Measurements from ENCODE around the gene BICDL2. TPM values are rescaled to one million over a fixed set of nuclear protein-coding genes. Genes with fewer than 3 reads are reported as not detected.
A peak's percentile ranks its signal among the peaks of the same experiment; 100 is the strongest.

BICDL2 gene
- total RNA-seq, 1 donor: under 0.01 TPM

GRCh38 chr16:2987833-2988232 lies 48.9 kb downstream of the BICDL2 start:
- no peak for DNase-seq (ENCODE audit: low read depth)
- TF ChIP-seq, protein P1, sequence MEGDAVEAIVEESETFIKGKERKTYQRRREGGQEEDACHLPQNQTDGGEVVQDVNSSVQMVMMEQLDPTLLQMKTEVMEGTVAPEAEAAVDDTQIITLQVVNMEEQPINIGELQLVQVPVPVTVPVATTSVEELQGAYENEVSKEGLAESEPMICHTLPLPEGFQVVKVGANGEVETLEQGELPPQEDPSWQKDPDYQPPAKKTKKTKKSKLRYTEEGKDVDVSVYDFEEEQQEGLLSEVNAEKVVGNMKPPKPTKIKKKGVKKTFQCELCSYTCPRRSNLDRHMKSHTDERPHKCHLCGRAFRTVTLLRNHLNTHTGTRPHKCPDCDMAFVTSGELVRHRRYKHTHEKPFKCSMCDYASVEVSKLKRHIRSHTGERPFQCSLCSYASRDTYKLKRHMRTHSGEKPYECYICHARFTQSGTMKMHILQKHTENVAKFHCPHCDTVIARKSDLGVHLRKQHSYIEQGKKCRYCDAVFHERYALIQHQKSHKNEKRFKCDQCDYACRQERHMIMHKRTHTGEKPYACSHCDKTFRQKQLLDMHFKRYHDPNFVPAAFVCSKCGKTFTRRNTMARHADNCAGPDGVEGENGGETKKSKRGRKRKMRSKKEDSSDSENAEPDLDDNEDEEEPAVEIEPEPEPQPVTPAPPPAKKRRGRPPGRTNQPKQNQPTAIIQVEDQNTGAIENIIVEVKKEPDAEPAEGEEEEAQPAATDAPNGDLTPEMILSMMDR (IDR thresholded peaks at IDR 0.05; ENCODE audit: insufficient read depth, low read depth, low read length): no peak
- no peak overlapping the region for H3K4me3 ChIP-seq (ENCODE audit: low read depth, low read length)

DNA sequence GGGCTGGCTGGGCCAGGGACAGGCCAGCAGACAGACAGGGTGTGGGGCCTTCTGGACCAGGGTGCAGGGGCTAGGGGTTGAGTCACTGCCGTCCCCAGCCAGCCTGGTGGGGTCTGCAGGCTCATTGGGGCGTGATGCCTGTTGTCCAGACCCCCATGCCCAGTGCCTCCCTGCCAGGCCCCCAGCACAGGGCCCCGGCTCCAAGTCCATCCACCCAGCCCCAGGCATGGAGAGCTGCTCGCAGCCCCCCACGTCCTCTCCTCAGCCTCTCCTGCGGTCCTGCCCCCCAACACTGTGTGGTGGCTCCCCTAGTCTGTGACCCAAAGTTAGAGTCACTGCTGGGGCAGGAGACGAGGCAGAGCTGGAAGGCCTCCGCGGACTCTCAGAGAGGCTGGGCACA lies 49.5 kb downstream of the BICDL2 start:
- TF ChIP-seq, protein P1 (IDR thresholded peaks at IDR 0.05; ENCODE audit: insufficient read depth, low read depth, low read length): no peak
- DNase-seq (ENCODE audit: low read depth): no peak

GRCh38 chr16:2986623-2987188 lies 50.0 kb downstream of the BICDL2 start:
- H3K4me3 ChIP-seq (ENCODE audit: low read depth, low read length): no peak overlapping the region
- TF ChIP-seq, protein P1 (IDR thresholded peaks at IDR 0.05; ENCODE audit: insufficient read depth, low read depth, low read length): no peak
- DNase-seq (ENCODE audit: low read depth): no peak

More for the DNA sequence above, 49.5 kb downstream of the BICDL2 start:
- no peak overlapping the region for H3K4me3 ChIP-seq (ENCODE audit: low read depth, low read length)

DNA sequence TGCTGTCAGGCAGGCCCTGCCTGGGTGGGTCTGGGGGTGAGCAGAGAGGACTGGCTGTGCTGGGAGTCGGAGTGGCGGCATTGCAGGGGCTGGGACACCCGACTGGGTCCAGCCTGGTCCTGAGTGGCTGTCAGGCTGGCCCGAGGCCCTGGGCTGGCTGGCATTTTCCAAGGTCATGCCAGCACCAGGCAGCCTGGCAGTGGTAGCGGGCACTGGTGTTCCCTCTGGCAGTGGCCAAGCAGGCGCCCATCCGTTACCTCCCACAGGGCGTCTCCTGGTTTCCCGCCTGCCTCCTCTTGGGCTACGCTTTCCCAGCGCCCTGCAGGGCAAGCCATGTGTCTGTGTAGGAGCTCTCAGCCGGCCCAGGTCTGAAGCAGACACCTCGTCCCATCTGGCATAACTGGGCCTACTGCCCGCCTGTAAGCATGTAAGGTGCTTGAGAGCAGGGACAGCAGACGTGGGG lies 50.8 kb downstream of the BICDL2 start:
- no peak overlapping the region for H3K4me3 ChIP-seq (ENCODE audit: low read depth, low read length)
- no peak for DNase-seq (ENCODE audit: low read depth)
- TF ChIP-seq, protein P1 (IDR thresholded peaks at IDR 0.05; ENCODE audit: insufficient read depth, low read depth, low read length): no peak

DNA sequence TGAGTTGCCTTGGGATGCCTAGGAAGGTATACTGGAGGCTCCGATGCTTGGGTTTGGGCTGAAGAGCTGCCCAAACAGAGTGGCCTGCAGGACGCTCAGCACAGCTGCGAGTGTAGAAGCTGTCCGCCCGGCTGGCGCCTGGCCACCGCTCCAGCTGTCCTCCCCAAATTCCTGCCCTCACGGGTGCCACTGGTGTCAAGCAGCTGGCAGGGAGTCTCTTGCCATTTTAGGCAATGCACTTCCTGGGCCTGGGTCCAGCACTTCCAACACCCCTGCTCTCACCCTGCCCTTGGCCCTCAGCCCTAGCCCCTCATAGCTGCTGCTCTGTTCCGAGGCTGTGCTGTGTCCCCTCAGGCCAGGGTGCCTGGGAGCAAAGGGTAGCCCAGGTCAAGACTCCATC lies 51.3 kb downstream of the BICDL2 start:
- DNase-seq (ENCODE audit: low read depth): no peak
- TF ChIP-seq, protein P1 (IDR thresholded peaks at IDR 0.05; ENCODE audit: insufficient read depth, low read depth, low read length): no peak
- no peak overlapping the region for H3K4me3 ChIP-seq (ENCODE audit: low read depth, low read length)

DNA sequence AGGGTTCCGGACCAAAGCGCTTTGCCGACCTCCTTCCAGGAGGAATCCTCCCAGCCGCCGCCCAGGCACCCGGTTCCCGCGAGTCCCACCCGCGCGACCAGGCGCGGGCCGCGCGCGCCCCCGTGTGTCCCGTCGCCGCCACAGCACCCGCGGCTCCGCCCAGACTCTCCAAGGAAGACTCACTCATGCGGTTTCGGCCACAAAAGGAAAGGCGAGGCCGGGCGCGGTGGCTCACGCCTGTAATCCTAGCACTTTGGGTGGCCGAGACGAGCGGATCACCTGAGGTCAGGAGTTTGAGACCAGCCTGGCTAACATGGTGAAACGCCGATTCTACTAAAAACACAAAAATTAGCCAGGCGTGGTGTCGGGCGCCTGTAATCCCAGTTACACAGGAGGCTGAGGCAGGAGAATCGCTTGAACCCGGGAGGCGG lies 53.0 kb downstream of the BICDL2 start:
- DNase-seq (ENCODE audit: low read depth): peak; percentile 73
- H3K4me3 ChIP-seq (ENCODE audit: low read depth, low read length): peak overlapping the region; percentile 37
- TF ChIP-seq, protein P1 (IDR thresholded peaks at IDR 0.05; ENCODE audit: insufficient read depth, low read depth, low read length): peak; percentile 81

DNA sequence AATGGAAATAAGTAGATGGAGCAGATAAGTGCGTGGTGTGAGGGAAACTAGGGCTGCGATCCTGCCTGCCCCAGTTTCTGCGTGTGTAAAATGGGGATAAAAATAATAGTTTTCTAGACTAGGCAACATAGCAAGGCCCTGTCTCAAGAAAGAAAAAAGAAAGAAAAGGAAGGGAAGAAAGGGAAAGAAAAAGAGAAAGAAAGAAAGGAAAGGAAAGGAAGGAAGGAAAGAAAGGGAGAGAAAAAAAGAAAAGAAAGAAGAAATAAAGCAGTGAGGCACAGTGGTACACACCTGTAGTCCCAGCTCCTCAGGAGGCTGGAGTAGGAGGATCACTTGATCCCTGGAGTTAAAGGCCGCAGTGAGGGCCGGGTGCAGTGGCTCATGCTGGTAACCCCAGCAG lies 54.3 kb downstream of the BICDL2 start:
- no peak overlapping the region for H3K4me3 ChIP-seq (ENCODE audit: low read depth, low read length)
- TF ChIP-seq, protein P1 (IDR thresholded peaks at IDR 0.05; ENCODE audit: insufficient read depth, low read depth, low read length): no peak

More for the DNA sequence above, 54.3 kb downstream of the BICDL2 start:
- DNase-seq (ENCODE audit: low read depth): no peak
